ENCODE measurements around the gene COA1. TPM values are rescaled to one million over a fixed set of nuclear protein-coding genes. Genes with fewer than 3 reads are reported as not detected.
"Not testable (repeated sequence)": the region's sequence is repeated elsewhere in the genome, so short reads cannot be mapped to it uniquely, and the experiment has no call there.

Gene COA1
- polyA plus RNA-seq, 3 donors from 2014 or later = 48.2 to 99.7 (median 77.1) TPM

DNA sequence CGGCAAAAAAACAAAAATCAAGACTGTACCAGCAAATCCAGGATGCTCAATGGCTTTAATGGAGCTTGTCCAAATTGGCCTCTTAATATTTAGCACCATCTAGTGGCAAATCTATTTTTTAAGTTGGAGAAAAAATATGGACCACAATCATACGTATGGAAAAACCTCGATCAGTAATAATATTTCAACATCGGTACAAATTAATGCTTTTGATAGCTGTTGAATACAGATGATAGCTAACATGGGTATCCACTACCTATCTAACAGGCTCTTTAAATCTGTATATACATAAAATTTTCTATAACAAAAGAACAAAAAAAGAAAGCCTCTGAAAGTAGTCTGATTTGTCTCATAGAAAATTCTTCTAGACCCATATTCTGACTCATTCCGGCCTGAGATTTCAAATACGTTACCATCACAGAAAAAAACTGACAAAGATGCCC is 29.2 kb downstream of the COA1 start:
- DNase-seq = peak; percentile 59 to 67 (median 67)
- peak overlapping the region in 3 of 5 donors; percentile 23 to 64 (median 54) for H3K4me3 Mint-ChIP-seq

DNA sequence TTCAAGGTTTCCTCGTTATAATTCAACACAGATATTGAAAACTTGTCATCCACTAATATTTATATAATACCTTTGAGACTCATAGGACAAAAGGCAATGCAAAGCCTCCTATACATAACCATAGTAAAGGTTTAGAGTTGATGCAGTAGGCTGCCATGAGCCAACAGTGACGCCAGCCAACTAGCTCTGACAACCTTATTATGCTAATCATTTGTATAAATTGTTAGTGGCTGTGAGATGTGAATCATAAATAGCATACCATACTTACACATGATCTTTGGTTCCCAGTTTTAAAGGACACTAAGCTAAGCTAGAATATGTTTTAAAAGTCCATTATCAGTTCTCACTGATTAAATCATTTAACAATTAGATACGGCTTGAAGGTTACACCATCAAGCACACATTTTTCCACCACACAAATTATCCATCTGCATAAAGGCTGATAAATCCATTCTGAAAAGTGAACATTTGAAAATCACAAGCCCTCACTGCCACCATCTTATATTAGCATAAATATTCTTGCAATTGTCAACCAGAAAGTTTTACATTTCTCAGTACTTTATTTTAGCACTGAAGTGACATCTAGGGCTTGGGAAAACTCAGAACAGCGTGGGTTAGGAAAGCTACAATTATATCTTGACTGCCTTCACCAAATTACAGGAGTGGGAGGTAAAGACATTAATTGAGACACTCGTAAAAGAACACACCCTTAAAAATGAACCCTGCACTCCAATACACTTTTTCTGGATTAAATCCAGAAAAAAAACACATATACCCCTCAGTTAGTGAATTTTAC is 30.7 kb downstream of the COA1 start:
- H3K4me1 Mint-ChIP-seq = peaks cover 30 to 36% of the 10 kb centered on the region in 2 donors
- peaks cover 0 to under 1% (median 0%) of the 10 kb centered on the region in 6 donors for H3K9me3 Mint-ChIP-seq
- peaks cover 0 to 3% (median 2%) of the 10 kb centered on the region in 3 donors for H3K27me3 Mint-ChIP-seq (ENCODE audit: low read depth in 3 of 3)
- DNase-seq = no peak
- H3K4me3 Mint-ChIP-seq = no peak overlapping the region
- H3K36me3 Mint-ChIP-seq = peaks cover 0 to 3% (median 0%) of the 10 kb centered on the region in 3 donors
- peak overlapping the region in 3 of 6 donors; percentile 9 to 27 (median 11) for H3K27ac Mint-ChIP-seq

More for the DNA sequence above, 29.2 kb downstream of the COA1 start:
- peaks cover 0 to 3% (median 2%) of the 10 kb centered on the region in 3 donors for H3K27me3 Mint-ChIP-seq (ENCODE audit: low read depth in 3 of 3)
- H3K9me3 Mint-ChIP-seq = peaks cover 0 to 1% (median 0%) of the 10 kb centered on the region in 6 donors
- peaks cover 34 to 37% of the 10 kb centered on the region in 2 donors for H3K4me1 Mint-ChIP-seq
- H3K27ac Mint-ChIP-seq = peak overlapping the region in 5 of 6 donors; percentile 42 to 57 (median 47)
- H3K36me3 Mint-ChIP-seq = peaks cover 5 to 10% (median 8%) of the 10 kb centered on the region in 3 donors

DNA sequence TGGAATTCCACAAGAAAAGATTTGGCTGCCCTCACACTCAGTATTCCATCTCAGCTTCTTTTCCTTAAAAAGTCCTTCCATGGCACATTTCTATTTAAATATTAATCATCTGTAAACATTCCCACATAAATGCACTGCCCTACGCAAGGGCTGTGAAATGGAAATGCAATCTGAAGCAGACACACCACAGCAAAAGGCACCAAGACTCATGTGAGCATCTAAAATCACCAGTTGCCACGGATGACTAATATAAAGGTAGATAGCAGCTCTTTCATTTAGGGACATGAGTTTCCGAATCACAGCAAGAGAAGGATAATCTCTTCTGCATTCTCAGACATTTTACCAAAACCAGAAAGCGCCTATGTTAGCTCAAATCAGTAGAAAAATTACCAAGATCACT is 31.6 kb downstream of the COA1 start:
- no peaks in the 10 kb centered on the region for H3K36me3 Mint-ChIP-seq
- peaks cover 0 to 2% (median 0%) of the 10 kb centered on the region in 3 donors for H3K27me3 Mint-ChIP-seq (ENCODE audit: low read depth in 3 of 3)

DNA sequence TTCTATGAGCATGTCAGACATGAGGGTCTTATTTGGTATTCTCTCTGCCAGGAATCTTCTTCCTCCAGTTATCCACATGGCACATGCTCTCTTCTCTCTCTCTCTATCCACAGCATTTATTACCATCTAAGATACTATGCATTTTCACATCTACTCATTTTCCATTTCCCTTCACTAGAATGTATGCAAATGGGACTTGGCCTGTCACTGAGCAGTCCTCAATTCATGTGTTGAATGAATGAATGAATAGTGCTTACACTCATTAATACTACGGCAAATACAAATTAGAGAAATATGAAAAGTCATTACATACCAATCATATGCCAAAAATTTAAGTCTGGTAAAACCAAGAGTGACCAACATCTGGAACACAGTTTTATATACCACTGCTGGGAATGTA is 34.0 kb downstream of the COA1 start:
- no peaks in the 10 kb centered on the region for H3K36me3 Mint-ChIP-seq
- no peak for DNase-seq
- H3K9me3 Mint-ChIP-seq = no peaks in the 10 kb centered on the region
- H3K4me1 Mint-ChIP-seq = peaks cover 32 to 34% of the 10 kb centered on the region in 2 donors
- no peak overlapping the region for H3K27ac Mint-ChIP-seq
- no peak overlapping the region for H3K4me3 Mint-ChIP-seq
- H3K27me3 Mint-ChIP-seq (ENCODE audit: low read depth in 3 of 3) = peaks cover 0 to 2% (median 0%) of the 10 kb centered on the region in 3 donors

More for the DNA sequence above, 31.6 kb downstream of the COA1 start:
- no peak overlapping the region for H3K4me3 Mint-ChIP-seq
- peaks cover 20 to 26% of the 10 kb centered on the region in 2 donors for H3K4me1 Mint-ChIP-seq
- H3K27ac Mint-ChIP-seq = no peak overlapping the region
- no peak for DNase-seq
- H3K9me3 Mint-ChIP-seq = no peaks in the 10 kb centered on the region

DNA sequence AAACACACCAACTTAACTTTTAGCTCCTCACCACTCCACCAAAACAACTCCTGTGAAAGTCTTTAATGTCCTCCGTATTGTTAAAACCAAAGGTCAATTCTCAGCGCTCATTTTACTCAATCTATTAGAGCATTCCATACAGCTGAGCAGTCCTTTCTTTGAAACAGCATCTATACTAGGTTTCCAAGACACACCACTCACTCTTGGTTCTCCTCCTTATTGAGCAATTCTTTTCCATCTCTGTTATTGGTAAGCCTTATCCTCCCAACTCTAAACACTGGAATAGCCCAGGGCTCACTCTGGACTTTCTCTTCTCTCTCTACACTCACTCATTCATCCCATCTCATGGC is 34.9 kb downstream of the COA1 start:
- Mint-ChIP-seq H3K36me3 (no peaks in the 10 kb centered on the region), H3K9me3 (no peaks in the 10 kb centered on the region), H3K4me3 (no peak overlapping the region), H3K27me3 (ENCODE audit: low read depth in 3 of 3) (peaks cover 0 to 2% (median 0%) of the 10 kb centered on the region in 3 donors), H3K27ac (no peak overlapping the region), H3K4me1 (peaks cover 34 to 35% of the 10 kb centered on the region in 2 donors)
- no peak for DNase-seq

DNA sequence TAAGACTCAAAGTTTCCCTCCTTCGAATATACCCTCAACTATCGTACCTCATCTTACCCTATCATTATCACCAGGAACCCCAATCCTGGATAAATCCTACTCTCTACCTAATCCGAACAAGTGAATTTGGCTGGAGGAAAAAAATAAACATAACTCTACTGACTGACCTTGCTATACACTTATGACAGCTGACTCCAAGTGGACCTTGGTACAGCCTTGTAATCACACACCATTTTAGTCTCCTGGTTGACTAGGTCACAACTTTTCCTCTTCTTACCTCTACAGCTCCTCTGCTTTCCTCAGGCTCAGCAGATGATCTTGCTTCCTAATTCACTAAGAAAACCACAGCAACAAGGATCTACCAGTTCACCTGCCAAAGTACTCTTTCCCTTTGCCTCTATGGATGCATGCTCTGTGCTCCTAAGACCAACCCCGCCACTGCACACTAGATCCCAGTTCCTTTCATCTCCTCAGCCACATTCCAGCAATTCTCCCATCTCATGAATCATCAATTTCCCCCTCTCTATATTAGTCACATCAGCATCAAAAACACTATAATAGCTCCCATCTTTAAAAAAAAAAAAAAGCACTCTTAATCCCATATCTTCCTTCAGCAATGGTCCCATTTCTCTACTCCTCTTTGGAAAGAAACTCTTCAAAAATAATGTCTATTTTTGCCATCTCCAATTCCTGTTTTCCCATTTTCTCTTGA is 35.5 kb downstream of the COA1 start:
- Mint-ChIP-seq H3K4me1 (peaks cover 34 to 35% of the 10 kb centered on the region in 2 donors), H3K36me3 (no peaks in the 10 kb centered on the region), H3K27ac (no peak overlapping the region), H3K4me3 (no peak overlapping the region), H3K9me3 (no peaks in the 10 kb centered on the region), H3K27me3 (ENCODE audit: low read depth in 3 of 3) (peaks cover 0 to 2% (median 0%) of the 10 kb centered on the region in 3 donors)
- DNase-seq = no peak

DNA sequence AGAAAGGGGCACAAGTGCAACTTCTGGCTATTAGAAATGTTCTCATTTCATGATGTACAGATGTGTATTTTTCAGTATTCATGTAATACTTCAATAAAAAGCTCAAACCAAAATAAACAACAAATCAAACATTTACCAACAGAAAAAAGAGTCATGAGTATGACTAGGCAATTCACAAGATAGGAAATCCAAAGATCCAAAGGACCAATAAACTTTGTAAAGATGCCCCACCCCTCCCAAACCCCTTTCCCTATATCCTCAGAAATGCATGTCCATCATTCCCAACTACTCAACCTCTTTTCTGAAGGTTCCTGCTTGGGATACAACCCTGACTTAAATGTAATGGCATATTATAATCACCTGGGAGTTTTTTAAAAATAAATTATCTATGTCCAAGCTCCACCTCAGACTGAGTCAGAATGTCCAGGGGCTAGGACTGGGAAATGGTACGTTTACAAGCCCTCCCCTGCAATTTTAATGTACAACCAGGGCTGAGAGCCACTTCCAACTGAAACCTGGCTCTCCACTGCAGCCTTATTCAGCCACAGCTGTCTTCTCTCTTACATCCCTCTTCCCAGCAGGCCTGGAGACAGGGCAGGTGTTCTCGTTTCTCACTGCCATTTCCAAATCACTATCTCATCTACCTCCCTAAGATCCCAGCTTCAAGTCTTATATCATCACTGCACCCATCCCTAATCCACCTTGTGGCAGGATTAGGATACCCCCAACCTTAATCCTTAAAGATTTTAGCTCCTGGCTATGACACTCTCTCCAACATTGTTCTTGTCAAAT is 36.5 kb downstream of the COA1 start:
- Mint-ChIP-seq H3K9me3 (no peaks in the 10 kb centered on the region), H3K27me3 (ENCODE audit: low read depth in 3 of 3) (peaks cover 0 to 2% (median 0%) of the 10 kb centered on the region in 3 donors)

DNA sequence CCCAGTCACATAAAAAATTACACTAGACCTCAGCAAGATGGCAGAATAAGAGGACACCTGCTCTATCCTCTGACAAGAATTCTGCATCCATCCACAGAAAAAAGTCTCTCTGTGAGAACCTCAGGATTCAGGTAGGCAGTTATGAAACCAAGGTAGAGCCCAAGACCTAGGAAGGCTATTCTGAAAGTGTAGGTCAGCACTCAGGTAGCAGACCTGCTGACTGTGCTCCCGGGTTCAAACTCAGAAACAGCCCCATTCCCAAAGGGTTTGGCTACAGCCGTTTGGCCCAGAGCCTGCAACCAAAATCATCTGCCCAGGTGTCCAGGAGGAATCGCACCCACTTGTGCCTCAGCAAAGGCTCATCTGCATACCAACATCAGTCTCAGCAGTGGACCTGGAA is 37.7 kb downstream of the COA1 start:
- Mint-ChIP-seq H3K27me3 (ENCODE audit: low read depth in 3 of 3) (peaks cover 0 to 2% (median 0%) of the 10 kb centered on the region in 3 donors), H3K4me3 (no peak overlapping the region)

More for the DNA sequence above, 36.5 kb downstream of the COA1 start:
- Mint-ChIP-seq H3K36me3 (peaks cover 0 to 2% (median 0%) of the 10 kb centered on the region in 3 donors), H3K4me1 (peaks cover 38 to 40% of the 10 kb centered on the region in 2 donors), H3K4me3 (no peak overlapping the region), H3K27ac (peak overlapping the region in 2 of 6 donors; percentile 32 to 54)
- DNase-seq = no peak

DNA sequence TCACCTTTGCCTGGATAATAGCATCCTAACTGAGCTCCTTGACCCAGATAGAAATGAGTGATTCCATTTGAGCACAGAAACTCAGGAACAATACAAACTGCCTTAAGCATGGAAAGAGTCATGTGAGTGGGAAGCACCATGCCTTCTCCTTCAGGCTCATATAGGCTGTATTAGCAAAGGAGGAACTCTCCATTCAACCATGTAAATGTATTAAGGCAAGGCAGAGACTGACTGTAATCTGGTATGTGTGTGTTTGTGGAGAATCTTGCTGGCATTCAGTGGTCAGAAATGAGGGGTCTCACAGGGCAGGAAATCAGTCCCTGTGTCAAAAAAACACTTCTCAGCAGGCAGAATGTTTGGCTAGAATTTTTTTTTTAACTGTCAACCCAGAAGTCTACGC is 40.2 kb downstream of the COA1 start:
- Mint-ChIP-seq H3K27ac (peak overlapping the region; percentile 62 to 88 (median 81)), H3K4me1 (peaks cover 41 to 57% of the 10 kb centered on the region in 2 donors), H3K4me3 (peak overlapping the region; percentile 12 to 50 (median 38)), H3K9me3 (no peaks in the 10 kb centered on the region), H3K36me3 (peaks cover 0 to 7% (median 0%) of the 10 kb centered on the region in 3 donors), H3K27me3 (ENCODE audit: low read depth in 3 of 3) (no peaks in the 10 kb centered on the region)
- DNase-seq = no peak

More for the DNA sequence above, 37.7 kb downstream of the COA1 start:
- H3K9me3 Mint-ChIP-seq = no peaks in the 10 kb centered on the region
- H3K36me3 Mint-ChIP-seq = peaks cover 0 to 7% (median 0%) of the 10 kb centered on the region in 3 donors
- peaks cover 36 to 42% of the 10 kb centered on the region in 2 donors for H3K4me1 Mint-ChIP-seq
- H3K27ac Mint-ChIP-seq = no peak overlapping the region
- no peak for DNase-seq

DNA sequence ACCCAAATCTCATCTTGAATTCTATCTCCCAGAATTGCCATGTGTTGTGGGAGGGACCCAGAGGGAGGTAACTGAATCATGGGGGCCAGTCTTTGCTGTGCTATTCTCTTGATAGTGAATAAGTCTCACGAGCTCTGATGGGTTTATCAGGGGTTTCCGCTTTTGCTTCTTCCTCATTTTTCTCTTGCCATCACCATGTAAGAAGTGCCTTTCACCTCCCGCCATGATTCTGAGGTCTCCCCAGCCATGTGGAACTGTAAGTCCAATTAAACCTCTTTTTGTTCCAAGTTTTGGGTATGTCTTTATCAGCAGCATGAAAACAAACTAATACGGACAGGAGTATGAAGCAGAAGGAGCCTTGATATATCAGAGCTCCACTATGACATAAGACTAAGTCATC is 41.5 kb downstream of the COA1 start:
- peak overlapping the region in 3 of 6 donors; percentile 42 to 66 (median 55) for H3K27ac Mint-ChIP-seq
- H3K4me3 Mint-ChIP-seq; H3K27me3 Mint-ChIP-seq (ENCODE audit: low read depth in 3 of 3): not testable (repeated sequence)

DNA sequence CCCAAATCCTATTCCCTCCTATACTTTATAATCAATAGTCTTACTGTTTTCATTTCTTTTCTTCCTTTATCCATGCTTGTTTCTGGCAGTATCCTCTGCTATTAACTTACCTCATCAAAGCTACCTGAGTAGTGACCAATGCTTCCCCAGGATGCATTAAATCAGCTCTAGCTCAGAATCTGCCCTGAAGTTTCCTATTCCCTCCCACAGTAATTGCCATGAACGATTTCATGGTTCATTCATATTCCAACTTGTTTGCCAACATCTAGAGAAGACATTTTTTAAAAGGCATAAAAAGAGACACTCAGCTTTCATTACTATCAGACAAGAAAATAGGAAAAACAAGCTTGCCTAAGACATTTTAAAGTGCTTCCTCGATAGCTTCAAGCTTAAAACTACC is 42.3 kb downstream of the COA1 start:
- DNase-seq = no peak
- H3K36me3 Mint-ChIP-seq = peaks cover 0 to 7% (median 0%) of the 10 kb centered on the region in 3 donors
- peaks cover 42 to 77% of the 10 kb centered on the region in 2 donors for H3K4me1 Mint-ChIP-seq
- H3K9me3 Mint-ChIP-seq = no peaks in the 10 kb centered on the region
- H3K27ac Mint-ChIP-seq = peak overlapping the region in 1 of 6 donors; percentile 70
- H3K4me3 Mint-ChIP-seq = no peak overlapping the region
- H3K27me3 Mint-ChIP-seq (ENCODE audit: low read depth in 3 of 3) = no peaks in the 10 kb centered on the region

More for the DNA sequence above, 41.5 kb downstream of the COA1 start:
- not testable (repeated sequence) for DNase-seq, H3K36me3 Mint-ChIP-seq, H3K9me3 Mint-ChIP-seq
- peaks cover 43 to 68% of the 10 kb centered on the region in 2 donors for H3K4me1 Mint-ChIP-seq

DNA sequence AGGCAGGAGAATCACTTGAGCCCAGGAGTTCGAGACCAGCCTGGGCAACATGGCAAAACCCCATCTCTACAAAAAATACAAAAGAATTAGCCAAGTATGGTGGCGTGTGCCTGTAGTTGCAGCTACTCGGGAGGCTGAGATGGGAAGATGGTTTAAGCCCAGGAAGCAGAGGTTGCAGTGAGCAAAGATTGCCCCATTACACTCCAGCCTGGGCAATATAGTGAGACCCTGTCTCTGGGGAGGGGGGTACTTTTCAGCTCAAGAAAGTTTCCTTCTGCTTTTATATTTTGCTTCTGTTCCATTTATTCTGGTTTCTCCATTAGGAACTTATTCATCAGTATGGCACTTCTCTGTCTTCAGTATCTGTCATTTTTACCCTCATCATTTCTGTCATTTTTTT is 48.6 kb downstream of the COA1 start:
- H3K36me3 Mint-ChIP-seq = no peaks in the 10 kb centered on the region
- DNase-seq = no peak
- no peak overlapping the region for H3K4me3 Mint-ChIP-seq
- no peaks in the 10 kb centered on the region for H3K27me3 Mint-ChIP-seq (ENCODE audit: low read depth in 3 of 3)
- no peaks in the 10 kb centered on the region for H3K9me3 Mint-ChIP-seq
- H3K27ac Mint-ChIP-seq = peak overlapping the region in 5 of 6 donors; percentile 0 to 89 (median 76)
- peaks cover 42 to 92% of the 10 kb centered on the region in 2 donors for H3K4me1 Mint-ChIP-seq

Data from immature natural killer cell (primary cell).